Activated CD4-positive, alpha-beta memory T cell treated with anti-CD3 and anti-CD28 coated beads for 36 hours (primary cell): ENCODE data around the gene PDK2. TPM values are rescaled to one million over a fixed set of nuclear protein-coding genes. Genes with fewer than 3 reads are reported as not detected.
A peak's percentile ranks its signal among the peaks of the same experiment; 100 is the strongest.

ENCODE experiments used
- CTCF ChIA-PET: fragments of 350-600 bp; sonication (Branson Sonifier 250); formaldehyde crosslinking; loops from one replicate; lab custom pipeline; 2021; ENCODE audit warnings: antibody characterized with exemption, inconsistent platforms; lab: Charles Lee
- POLR2A ChIA-PET: fragments of 350-600 bp; sonication (Branson Sonifier 250); formaldehyde crosslinking; loops from one replicate; lab custom pipeline; 2021; ENCODE audit warnings: antibody characterized with exemption; lab: Charles Lee
- DNase-seq: peaks from one replicate; pipeline ENCODE4 v3.0.0-alpha.2; 2020
- H3K27ac Mint-ChIP-seq: one replicate; pipeline ENCODE4 v1.8.0; 2021; ENCODE audit warnings: mixed read lengths
- H3K27me3 Mint-ChIP-seq: one replicate; pipeline ENCODE4 v1.8.0; 2021; ENCODE audit warnings: mixed read lengths
- H3K36me3 Mint-ChIP-seq: one replicate; pipeline ENCODE4 v1.8.0; 2021; ENCODE audit warnings: mixed read lengths
- H3K4me1 Mint-ChIP-seq: one replicate; pipeline ENCODE4 v1.8.0; 2021; ENCODE audit warnings: low read depth, mixed read lengths
- H3K4me3 Mint-ChIP-seq: one replicate; pipeline ENCODE4 v1.8.0; 2021; ENCODE audit warnings: mild to moderate bottlenecking, mixed read lengths
- H3K9me3 Mint-ChIP-seq: one replicate; pipeline ENCODE4 v1.8.0; 2021; ENCODE audit warnings: mixed read lengths
- intact Hi-C: fragments of 100-400 bp; cut with micrococcal nuclease; formaldehyde crosslinking; loops from one replicate; pipeline ENCODE4 v1.15.1; 2023
- total RNA-seq, 2 experiments: library from RNA; stranded (reverse); gene quantifications; one replicate each; pipeline ENCODE4 v1.2.3, GENCODE V29; 2021

PDK2 gene
- total RNA-seq, 2 experiments from 2014 or later = 13.3 to 14.6 TPM

- POLR2A ChIA-PET = no interaction called here
- Mint-ChIP-seq H3K9me3 (no peaks in the 10 kb centered on the region), H3K27ac (no peak overlapping the region), H3K36me3 (peaks cover 9% of the 10 kb centered on the region), H3K4me1 (no peaks in the 10 kb centered on the region), H3K4me3 (no peak overlapping the region), H3K27me3 (no peaks in the 10 kb centered on the region)
- CTCF ChIA-PET = interaction anchor here (0.7 to 1.9 kb wide), 3 partner anchors 12 to 85 kb away, joined by 3 to 14 read pairs (median 5); no protein-coding TSS in a partner anchor
- no peak for DNase-seq
- intact Hi-C loops = no loop called here
Measured at GRCh38 chr17:50081757-50082156, 13.4 kb upstream of the PDK2 start.

DNA sequence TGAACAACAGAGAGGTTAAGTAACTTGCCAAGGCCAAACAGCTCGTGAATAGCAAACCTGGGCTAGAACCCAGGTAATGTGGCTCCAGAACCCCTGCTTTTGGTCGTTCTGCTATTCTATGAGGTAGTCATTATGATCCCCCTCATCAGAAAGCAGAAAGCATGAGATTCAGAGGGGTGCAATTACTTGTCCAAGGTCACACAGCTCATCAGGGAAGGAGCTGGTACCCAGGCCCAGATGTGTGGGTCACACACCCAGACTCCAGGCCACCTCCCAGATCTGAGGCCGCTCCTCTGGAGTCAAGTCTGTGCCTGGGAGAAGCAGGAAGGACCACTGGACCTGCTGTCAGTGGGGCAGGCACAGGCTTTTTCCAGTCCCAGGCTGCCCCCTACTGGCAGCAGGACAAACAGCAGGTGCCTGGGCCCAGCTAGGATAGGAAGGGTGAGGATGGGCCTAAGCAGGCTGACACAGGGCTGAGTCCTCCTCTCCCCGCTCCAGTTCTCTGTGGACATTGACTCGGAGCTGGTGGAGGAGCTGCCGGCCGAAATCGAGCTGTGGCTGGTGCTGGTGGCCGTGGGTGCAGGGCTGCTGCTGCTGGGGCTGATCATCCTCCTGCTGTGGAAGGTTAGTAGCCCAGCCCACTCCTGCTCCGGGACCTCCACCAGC lies 7.8 kb upstream of the PDK2 start:
- POLR2A ChIA-PET = interaction anchor here (1.0 kb wide), 1 partner anchor 32 kb away, joined by 3 read pairs; no protein-coding TSS in a partner anchor
- no peaks in the 10 kb centered on the region for H3K4me1 Mint-ChIP-seq
- CTCF ChIA-PET = interaction anchor here (0.6 to 3.3 kb wide), 40 partner anchors 9 to 518 kb away, joined by 3 to 167 read pairs (median 5); partner anchors contain the start of genes DLX3, ITGA3, PDK2 and SAMD14
- H3K4me3 Mint-ChIP-seq = no peak overlapping the region
- no peaks in the 10 kb centered on the region for H3K27me3 Mint-ChIP-seq
- peaks cover 3% of the 10 kb centered on the region for H3K36me3 Mint-ChIP-seq
- DNase-seq = peak; percentile 85
- no peaks in the 10 kb centered on the region for H3K9me3 Mint-ChIP-seq
- H3K27ac Mint-ChIP-seq = no peak overlapping the region
- intact Hi-C loops = loop anchor here (1.0 to 2.0 kb wide), 2 partner anchors 31 to 60 kb away; partner anchors contain the start of gene ITGA3

DNA sequence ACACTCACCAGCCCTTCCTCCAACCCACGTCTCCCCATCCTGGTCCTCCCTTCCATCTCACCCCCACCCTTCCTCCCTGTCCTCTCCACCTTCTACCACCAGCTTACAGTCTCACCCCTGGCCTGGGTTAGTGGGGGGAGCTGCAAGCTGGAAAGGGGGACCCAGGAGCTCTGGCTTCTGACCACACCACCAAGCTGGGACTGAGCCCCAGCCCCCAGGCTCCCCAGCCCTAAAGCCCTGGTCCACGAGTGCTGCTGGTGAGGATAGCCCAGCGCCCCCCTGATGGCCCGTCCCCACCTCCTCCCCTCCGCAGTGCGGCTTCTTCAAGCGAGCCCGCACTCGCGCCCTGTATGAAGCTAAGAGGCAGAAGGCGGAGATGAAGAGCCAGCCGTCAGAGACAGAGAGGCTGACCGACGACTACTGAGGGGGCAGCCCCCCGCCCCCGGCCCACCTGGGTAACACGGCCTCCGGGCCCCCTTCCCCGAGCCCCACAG lies 7.2 kb upstream of the PDK2 start:
- Mint-ChIP-seq H3K27me3 (no peaks in the 10 kb centered on the region), H3K36me3 (peaks cover 3% of the 10 kb centered on the region), H3K4me3 (no peak overlapping the region), H3K4me1 (no peaks in the 10 kb centered on the region), H3K27ac (no peak overlapping the region), H3K9me3 (no peaks in the 10 kb centered on the region)
- DNase-seq = no peak
- POLR2A ChIA-PET = interaction anchor here (0.6 to 1.0 kb wide), 2 partner anchors 32 to 49 kb away, joined by 3 read pairs; no protein-coding TSS in a partner anchor
- CTCF ChIA-PET = interaction anchor here (0.6 to 3.3 kb wide), 38 partner anchors 9 to 518 kb away, joined by 3 to 167 read pairs (median 6); partner anchors contain the start of genes DLX3, ITGA3, PDK2 and SAMD14
- intact Hi-C loops = loop anchor here (1.0 to 2.0 kb wide), 2 partner anchors 31 to 61 kb away; partner anchors contain the start of gene ITGA3

DNA sequence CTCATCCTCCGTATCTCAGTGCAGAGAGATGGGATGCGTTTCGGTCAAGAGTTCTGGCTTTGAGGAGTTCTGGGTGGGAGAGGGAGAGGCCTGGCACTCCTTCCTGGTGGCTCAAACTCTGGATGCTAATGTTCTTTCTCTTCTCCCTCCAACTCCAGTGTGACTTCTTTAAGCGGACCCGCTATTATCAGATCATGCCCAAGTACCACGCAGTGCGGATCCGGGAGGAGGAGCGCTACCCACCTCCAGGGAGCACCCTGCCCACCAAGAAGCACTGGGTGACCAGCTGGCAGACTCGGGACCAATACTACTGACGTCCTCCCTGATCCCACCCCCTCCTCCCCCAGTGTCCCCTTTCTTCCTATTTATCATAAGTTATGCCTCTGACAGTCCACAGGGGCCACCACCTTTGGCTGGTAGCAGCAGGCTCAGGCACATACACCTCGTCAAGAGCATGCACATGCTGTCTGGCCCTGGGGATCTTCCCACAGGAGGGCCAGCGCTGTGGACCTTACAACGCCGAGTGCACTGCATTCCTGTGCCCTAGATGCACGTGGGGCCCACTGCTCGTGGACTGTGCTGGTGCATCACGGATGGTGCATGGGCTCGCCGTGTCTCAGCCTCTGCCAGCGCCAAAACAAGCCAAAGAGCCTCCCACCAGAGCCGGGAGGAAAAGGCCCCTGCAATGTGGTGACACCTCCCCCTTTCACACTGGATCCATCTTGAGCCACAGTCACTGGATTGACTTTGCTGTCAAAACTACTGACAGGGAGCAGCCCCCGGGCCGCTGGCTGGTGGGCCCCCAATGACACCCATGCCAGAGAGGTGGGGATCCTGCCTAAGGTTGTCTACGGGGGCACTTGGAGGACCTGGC lies 6.0 kb upstream of the PDK2 start:
- ChIA-PET CTCF (interaction anchor here (2.2 to 3.3 kb wide), 2 partner anchors 59 to 88 kb away, joined by 7 to 167 read pairs; no protein-coding TSS in a partner anchor), POLR2A (no interaction called here)
- no peak for DNase-seq
- Mint-ChIP-seq H3K9me3 (no peaks in the 10 kb centered on the region), H3K4me1 (peaks cover 2% of the 10 kb centered on the region), H3K4me3 (no peak overlapping the region), H3K27ac (no peak overlapping the region), H3K27me3 (no peaks in the 10 kb centered on the region), H3K36me3 (peaks cover 3% of the 10 kb centered on the region)
- intact Hi-C loops = no loop called here

- CTCF ChIA-PET = interaction anchor here (0.6 kb wide), 1 partner anchor 63 kb away, joined by 3 read pairs; no protein-coding TSS in a partner anchor
- H3K9me3 Mint-ChIP-seq = no peaks in the 10 kb centered on the region
Measured at GRCh38 chr17:50090071-50090470, 5.1 kb upstream of the PDK2 start.

DNA sequence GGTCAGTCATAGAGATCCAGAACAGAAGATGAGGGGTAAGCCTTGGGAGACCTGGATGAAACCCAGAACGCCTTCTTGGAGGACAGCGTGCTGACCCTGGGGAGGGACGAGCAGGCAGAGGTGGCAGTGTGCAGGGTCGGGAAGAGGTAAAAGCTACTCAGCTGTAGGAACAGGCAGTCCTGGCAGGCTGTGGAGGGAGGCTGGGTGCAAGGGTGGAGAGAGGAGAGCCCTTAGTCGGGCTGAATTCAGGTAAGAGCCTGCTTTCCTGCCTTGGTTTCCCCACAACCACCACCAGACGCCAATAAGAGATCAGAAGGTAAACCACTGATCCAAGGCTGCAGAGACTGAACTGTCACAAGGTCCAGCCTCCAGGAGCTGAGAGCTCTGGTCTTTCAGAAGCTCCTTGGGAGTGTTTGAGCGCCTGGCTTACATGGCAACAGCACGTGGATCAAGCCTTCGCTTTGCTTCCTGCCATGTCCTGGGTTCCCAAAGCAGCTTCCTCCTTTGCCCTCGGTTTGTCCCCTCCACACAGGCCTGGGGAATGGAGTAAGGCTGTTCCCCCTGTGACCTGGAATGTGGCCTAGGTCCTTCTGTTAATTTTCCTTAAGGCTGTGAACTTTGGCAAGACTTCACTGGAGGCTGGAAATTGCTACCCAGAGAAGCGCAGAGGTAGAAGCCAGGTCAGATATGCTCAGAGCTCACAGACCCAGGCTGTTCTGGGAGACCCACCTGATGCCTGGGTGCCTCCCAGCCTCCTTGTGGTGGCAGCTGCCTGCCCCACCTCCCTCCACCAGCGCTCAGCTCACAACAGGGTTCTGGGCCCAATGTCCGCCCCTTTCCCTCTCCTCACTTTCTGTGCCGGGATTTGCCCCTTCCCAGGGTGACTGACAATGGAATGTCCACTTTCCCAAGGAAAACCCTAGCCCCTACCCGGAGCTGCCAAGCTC lies 3.9 kb upstream of the PDK2 start:
- H3K9me3 Mint-ChIP-seq = no peaks in the 10 kb centered on the region
- DNase-seq = no peak
- peaks cover 3% of the 10 kb centered on the region for H3K36me3 Mint-ChIP-seq
- H3K4me1 Mint-ChIP-seq = peaks cover 12% of the 10 kb centered on the region
- ChIA-PET CTCF (interaction anchor here (0.6 to 4.5 kb wide), 7 partner anchors 13 to 95 kb away, joined by 3 to 89 read pairs (median 4); partner anchors contain the start of gene ITGA3), POLR2A (no interaction called here)
- H3K27me3 Mint-ChIP-seq = no peaks in the 10 kb centered on the region
- intact Hi-C loops = loop anchor here (5.0 kb wide), 1 partner anchor 181 kb away; the partner anchor contains the start of gene TMEM92
- no peak overlapping the region for H3K4me3 Mint-ChIP-seq
- H3K27ac Mint-ChIP-seq = no peak overlapping the region

More at GRCh38 chr17:50090071-50090470, 5.1 kb upstream of the PDK2 start:
- Mint-ChIP-seq H3K4me1 (peaks cover 4% of the 10 kb centered on the region), H3K27me3 (no peaks in the 10 kb centered on the region), H3K4me3 (no peak overlapping the region), H3K27ac (no peak overlapping the region), H3K36me3 (peaks cover 3% of the 10 kb centered on the region)
- intact Hi-C loops = loop anchor here (5.0 kb wide), 1 partner anchor 182 kb away; the partner anchor contains the start of gene TMEM92
- POLR2A ChIA-PET = no interaction called here
- DNase-seq = no peak

- Mint-ChIP-seq H3K36me3 (peaks cover 3% of the 10 kb centered on the region), H3K9me3 (no peaks in the 10 kb centered on the region), H3K27me3 (no peaks in the 10 kb centered on the region), H3K4me1 (peaks cover 13% of the 10 kb centered on the region), H3K4me3 (no peak overlapping the region), H3K27ac (no peak overlapping the region)
- intact Hi-C loops = loop anchor here (5.0 kb wide), 1 partner anchor 180 kb away; the partner anchor contains the start of gene TMEM92
- ChIA-PET CTCF (interaction anchor here (0.6 to 4.5 kb wide), 10 partner anchors 13 to 905 kb away, joined by 3 to 89 read pairs (median 4); partner anchors contain the start of gene ITGA3), POLR2A (interaction anchor here (0.7 kb wide), 1 partner anchor 242 kb away, joined by 3 read pairs; no protein-coding TSS in a partner anchor)
- DNase-seq = no peak
Measured at GRCh38 chr17:50091918-50092285, 3.2 kb upstream of the PDK2 start.

GRCh38 chr17:50093246-50093645 lies 1.9 kb upstream of the PDK2 start:
- POLR2A ChIA-PET = interaction anchor here (0.9 kb wide), 1 partner anchor 94 kb away, joined by 3 read pairs; no protein-coding TSS in a partner anchor
- Mint-ChIP-seq H3K4me1 (peaks cover 13% of the 10 kb centered on the region), H3K27me3 (no peaks in the 10 kb centered on the region), H3K4me3 (no peak overlapping the region), H3K27ac (no peak overlapping the region), H3K36me3 (peaks cover 3% of the 10 kb centered on the region), H3K9me3 (no peaks in the 10 kb centered on the region)
- no peak for DNase-seq
- intact Hi-C loops = loop anchor here (5.0 kb wide), 1 partner anchor 179 kb away; the partner anchor contains the start of gene TMEM92
- CTCF ChIA-PET = interaction anchor here (0.6 to 4.5 kb wide), 23 partner anchors 8 to 445 kb away, joined by 3 to 89 read pairs (median 15); partner anchors contain the start of genes COL1A1, DLX3, ITGA3 and SAMD14

- H3K9me3 Mint-ChIP-seq = no peaks in the 10 kb centered on the region
- H3K36me3 Mint-ChIP-seq = peaks cover 3% of the 10 kb centered on the region
- H3K27ac Mint-ChIP-seq = no peak overlapping the region
- CTCF ChIA-PET = interaction anchor here (1.0 to 4.5 kb wide), 51 partner anchors 9 to 446 kb away, joined by 3 to 89 read pairs (median 7); partner anchors contain the start of genes COL1A1, DLX3, ITGA3 and SAMD14
- POLR2A ChIA-PET = interaction anchor here (0.9 to 1.2 kb wide), 3 partner anchors 38 to 95 kb away, joined by 3 to 5 read pairs (median 4); partner anchors contain the start of gene ITGA3
- peaks cover 13% of the 10 kb centered on the region for H3K4me1 Mint-ChIP-seq
- H3K4me3 Mint-ChIP-seq = peak overlapping the region; percentile 82
- intact Hi-C loops = loop anchor here (1.0 to 5.0 kb wide), 3 partner anchors 67 to 203 kb away; partner anchors contain the start of gene TMEM92
- DNase-seq = no peak
- no peaks in the 10 kb centered on the region for H3K27me3 Mint-ChIP-seq
Measured at GRCh38 chr17:50093807-50094206, 1.3 kb upstream of the PDK2 start.

DNA sequence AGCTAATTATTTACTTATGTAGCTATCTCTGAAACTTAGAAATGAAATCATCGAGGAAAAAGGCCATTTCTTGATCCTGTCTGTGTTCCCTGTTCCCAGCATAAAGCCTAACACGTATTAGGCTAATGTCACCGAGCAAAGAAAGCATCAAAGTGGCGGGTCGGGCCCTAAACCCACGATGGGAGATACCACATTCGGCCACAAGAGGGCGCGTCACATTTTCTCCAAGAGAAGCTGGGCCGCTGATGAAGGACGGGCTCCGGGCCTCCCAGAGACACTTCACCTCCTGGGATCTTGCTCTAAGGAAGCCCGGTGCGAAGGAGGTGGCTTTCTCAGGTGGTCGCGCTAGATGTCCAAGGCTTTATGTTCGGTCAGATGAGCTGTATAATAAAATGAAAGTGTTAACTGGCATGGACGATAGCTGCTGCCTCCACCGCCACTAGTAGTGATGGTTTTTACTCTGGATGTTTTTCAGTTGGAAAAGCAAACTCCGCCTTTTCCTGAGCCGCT lies 853 bp upstream of the PDK2 start:
- CTCF ChIA-PET = interaction anchor here (0.6 to 4.5 kb wide), 63 partner anchors 10 to 751 kb away, joined by 3 to 89 read pairs (median 6); partner anchors contain the start of genes COL1A1, DLX3, ITGA3 and SAMD14
- peak; percentile 94 for DNase-seq
- peaks cover 13% of the 10 kb centered on the region for H3K4me1 Mint-ChIP-seq
- POLR2A ChIA-PET = interaction anchor here (0.9 to 1.2 kb wide), 2 partner anchors 38 to 44 kb away, joined by 4 to 5 read pairs; partner anchors contain the start of gene ITGA3
- H3K27me3 Mint-ChIP-seq = no peaks in the 10 kb centered on the region
- no peaks in the 10 kb centered on the region for H3K9me3 Mint-ChIP-seq
- intact Hi-C loops = loop anchor here (1.0 to 5.0 kb wide), 3 partner anchors 67 to 203 kb away; partner anchors contain the start of gene TMEM92
- H3K4me3 Mint-ChIP-seq = peak overlapping the region; percentile 82
- peak overlapping the region; percentile 83 for H3K27ac Mint-ChIP-seq
- peaks cover 3% of the 10 kb centered on the region for H3K36me3 Mint-ChIP-seq
